NCI-H2171 (cell line): ENCODE measurements around the gene CNGA3.
A peak's percentile ranks its signal among the peaks of the same experiment; 100 is the strongest.
"Not testable (repeated sequence)": the region's sequence is repeated elsewhere in the genome, so short reads cannot be mapped to it uniquely, and the experiment has no call there.

Experiments
- DNase-seq: peaks from one replicate; lab custom pipeline; 2025; lab: John Stamatoyannopoulos, UW

Gene CNGA3

DNA sequence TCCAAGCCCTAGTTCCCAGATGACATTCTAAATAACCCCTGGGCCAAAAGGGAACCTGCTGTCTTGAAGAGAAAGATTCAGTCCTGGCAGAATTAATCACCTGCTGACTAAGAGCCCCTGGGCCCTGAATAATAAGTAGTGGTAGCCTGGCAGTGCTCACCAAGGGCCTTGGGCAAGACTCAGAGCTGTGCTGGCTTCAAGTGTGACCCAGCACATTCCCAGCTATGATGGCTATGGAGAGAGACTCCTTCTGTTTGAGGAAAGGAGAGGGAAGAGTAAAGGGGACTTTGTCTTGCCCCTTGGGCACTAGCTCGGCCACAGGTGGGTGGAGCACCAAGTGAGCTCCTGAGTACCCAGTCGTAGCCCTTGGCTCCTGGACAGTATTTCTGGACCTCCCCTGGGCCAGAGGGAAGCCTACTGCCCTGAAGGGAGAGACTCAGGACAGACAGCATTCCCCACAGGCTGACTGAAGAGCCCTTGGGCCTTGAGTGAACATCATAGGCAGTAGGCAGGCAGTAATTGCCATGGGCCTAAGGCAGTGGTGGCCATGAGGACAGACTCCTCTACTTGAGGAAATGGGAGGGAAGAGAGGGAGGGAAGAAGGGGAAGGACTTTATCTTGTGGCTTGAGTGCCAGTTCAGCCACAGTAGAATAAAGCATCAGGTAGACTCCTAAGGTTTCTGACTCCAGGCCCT, 58.4 kb downstream of the CNGA3 start:
- DNase-seq: no peak

DNA sequence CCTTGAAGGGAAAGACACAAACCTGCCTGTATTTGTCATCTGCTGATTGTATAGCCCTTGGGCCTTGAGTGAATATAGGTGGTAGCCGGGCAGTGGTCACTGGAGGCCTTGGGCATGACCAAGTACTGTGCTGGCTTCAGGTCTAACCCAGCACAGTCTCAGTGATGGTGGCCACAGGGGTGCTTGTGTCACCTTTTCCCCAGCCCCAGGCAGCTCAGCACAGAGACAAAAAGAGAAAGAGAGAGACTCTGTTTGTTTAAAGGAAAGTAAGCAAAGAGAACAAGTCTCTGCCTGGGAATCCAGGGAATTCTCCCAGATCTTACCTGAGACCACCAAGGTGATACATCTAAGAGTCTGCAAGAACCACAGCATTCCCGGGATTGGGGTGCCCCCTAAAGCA, 59.0 kb downstream of the CNGA3 start:
- no peak for DNase-seq

DNA sequence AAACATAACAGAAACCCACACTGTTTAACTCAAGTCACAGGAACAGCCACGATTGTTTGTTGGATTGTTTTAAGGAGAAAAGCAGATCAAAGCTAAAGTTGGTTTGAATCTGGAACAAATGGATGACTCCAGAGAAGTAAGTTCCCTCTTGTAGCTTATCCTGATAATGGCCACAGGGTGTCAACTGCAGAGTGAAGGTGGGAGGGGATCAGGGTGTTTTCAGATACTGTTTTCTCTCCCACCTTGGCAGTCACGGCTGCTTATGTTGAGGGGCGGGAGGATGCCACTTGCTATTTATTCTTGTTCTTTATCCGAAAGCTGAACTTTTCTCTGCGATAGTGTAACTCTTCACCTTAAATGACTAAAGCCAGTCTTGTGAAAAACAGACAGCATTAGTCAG, 61.9 kb downstream of the CNGA3 start:
- DNase-seq: no peak

DNA sequence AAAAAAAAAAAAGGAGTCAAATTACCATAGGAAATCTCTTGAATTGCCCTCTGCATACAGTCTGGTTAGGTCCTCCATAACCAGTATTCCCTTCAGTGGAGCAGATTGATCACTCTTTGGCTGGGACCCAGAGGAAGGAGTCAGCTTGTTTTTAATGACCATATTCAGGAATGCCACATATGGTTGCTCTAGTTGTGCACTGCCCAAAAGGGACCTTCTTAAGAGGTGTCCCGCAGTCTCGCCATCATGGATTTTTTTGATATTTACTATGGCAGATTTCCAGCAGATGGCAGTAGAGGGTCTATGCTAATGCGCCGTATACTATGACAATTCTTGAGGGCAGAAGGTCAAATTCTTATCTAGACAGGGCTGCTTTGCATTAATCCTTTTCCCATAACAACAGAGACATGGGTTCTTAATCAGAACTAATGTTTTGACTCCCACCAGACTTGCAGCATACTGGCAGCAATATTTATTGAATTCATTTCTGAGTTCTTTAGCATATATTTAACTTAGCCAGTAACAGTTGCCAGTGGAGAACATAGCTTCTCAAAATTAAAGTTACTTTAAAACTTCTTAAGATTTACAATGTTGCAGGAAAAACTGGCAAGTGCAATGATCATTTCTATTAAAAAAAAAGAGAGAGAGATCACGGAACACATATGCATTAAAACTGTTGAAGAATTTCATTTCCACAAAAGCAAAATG, 66.6 kb downstream of the CNGA3 start:
- DNase-seq: peak; percentile 72

DNA sequence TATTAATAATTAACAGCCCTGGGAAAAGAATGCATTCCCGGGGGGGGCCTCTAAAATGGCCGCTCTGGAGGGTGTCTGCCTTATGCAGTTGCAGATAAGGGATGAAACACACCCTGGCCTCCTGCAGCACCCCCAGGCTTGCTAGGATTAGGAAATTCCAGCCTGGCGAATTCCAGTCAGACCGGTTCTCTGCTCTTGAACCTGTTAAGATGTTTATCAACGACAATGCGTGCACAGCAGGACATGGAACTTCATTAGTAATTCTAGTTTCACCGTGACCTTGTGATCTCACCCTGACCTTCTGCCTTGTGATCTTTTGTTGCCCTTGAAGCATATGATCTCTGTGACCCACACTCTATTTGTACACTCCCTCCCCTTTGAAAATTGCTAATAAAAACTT, 68.0 kb downstream of the CNGA3 start:
- not testable (repeated sequence) for DNase-seq

DNA sequence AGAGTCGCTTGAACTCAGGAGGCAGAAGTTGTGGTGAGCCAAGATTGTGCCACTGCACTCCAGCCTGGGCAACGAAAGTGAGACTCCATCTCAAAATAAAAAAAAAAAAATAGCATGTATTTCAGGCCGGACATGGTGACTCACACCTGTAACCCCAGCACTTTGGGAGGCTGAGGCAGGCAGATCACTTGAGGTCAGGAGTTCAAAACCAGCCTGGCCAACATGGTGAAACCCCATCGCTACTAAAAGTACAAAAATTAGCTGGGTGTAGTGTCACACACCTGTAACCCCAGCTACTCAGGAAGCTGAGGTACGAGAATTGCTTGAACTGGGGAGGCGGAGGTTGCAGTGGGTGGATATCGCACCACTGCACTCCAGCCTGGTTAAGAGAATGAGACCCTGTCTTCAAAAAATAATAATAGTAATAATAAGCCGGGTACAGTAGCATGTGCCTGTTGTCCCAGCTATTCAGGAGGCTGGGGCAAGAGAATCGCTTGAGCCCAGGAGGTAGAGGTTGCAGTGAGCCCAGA, 69.5 kb downstream of the CNGA3 start:
- not testable (repeated sequence) for DNase-seq

DNA sequence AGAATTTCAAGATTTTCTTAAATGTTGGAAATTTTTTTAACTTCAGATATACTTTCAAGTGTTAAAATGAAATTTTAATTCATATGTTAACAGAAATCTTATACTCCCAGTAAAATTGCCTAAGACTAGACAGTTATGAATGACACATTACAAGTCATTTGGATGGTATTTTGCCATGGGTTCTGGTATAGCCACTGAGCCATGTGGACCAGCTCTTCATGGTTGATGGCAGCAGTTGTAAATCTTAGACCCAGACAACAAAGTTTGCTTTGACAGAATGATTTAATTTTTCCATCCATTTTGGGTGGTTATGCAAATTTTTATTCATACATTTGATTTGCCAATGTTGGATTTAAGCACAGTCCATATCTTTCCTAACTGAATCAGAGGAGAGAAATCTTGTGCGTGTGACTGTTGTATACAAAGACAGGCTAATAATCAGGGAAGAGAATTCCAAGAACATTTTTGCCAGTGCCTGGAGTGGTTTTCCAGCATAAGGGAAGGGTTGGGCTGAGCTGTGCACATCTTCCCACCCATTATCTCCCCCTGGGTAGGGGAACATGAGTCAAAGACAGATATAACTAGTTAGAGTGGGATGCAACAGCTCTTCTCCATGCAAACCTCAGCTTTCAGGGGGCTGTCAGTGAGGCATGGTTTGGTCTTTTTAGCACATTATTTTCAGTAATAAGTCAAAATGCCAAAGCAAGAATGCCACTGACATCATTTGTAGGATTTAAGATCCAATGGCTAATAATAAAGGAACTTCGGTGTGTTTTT, 70.3 kb downstream of the CNGA3 start:
- no peak for DNase-seq

DNA sequence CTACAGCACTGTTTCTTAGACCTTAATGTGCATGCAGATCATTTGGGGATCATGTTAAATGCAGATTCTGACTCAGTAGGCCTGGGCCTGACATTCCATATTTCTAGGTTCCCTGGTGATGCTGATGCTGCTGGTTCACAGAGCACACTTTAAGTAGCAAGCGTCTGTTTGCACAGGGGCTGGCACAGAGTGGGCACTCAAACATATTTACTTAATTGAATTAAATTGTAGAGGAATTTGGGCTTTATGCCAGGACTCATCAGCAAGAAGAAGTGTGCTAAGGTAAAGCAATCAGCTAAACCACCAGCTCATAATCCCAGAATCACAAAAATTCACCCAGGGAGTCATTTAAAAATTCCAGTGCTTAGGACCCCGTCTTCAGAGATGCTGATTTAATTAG, 73.3 kb downstream of the CNGA3 start:
- DNase-seq: no peak

DNA sequence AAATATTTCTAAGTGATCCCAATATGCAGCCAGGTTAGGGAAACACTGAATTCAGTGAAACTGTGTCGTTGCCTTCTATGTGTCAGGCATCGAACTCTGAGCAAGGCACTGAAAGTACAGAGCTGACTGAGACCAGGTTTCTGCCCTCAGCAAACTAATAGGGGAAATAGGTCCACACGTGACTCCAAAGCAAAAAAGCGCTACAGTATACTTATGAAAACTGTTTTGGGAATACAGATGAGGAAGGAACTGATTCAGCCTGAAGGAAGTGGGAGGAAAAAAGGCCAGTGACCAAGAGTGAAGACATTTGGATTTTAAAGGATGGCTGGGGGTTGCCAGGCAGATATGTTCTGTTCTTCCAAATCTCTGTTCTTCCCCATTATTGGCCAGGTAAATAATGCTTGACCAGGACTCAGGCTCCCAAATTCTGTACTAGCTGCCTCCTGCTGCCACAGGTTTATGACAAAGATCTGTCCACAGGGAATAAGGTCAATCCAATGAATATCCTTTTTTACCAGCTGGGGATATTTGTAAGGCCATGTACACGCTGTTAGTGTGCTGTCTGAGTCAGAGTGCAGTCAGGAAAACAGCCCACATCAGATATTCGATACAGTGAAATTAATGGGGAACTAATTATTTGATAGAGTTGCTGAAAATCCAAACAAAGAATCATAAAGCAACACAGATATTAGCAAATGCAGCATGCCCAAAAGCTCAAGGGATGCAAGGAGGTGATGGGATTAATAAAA, 73.9 kb downstream of the CNGA3 start:
- DNase-seq: no peak

DNA sequence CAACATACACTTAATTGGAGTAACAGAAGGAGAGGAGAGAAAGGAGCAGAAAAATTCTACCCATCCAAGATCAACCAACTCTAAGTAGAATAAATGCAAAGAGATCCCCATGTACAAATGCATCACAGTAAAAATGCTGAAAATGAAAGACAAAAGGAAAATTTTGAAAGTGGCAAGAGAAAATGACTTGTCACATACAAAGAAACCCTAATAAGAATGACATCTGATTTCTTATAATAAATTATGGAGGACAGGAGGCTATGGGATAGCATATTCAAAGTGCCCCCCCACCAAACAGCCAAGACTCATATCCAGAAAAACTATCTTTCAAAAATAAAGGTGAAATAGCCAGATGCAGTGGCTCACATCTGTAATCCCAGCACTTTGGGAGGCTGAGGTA, 76.2 kb downstream of the CNGA3 start:
- DNase-seq: no peak

DNA sequence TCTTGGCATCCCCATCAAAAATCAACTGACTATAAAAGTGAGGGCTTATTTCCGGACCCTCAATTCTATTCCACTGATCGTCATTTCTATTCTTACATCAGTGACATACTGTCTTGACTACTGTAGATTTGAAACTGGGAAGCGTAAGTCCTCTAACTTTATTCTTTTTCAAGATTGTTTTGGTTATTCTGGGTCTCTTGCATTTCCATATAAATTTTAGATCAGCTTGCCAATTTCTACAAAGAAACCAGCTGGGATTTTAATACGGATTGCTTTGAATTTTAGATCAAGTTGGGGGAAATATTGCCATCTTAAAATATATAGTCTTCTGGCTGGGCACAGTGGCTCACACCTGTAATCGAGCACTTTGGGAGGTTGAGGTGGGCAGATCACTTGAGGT, 80.5 kb downstream of the CNGA3 start:
- no peak for DNase-seq

DNA sequence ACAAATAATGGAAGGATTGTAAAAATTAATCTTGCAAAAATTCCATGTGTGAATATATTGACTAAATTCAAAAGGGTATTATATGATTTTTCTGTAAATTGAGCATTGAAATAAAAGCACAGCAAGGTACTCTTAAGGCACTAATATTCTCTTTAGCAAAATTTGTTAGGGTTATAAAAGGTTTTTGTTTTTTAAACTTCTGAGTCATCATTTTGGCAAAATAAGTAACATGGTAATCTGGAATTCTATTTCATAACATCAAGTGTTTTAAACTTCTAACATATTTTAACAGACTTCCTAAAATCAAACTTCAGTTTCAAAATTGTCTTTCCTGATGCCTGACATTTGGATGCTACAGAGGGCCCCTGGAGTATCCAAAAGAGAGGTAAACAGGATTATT, 85.9 kb downstream of the CNGA3 start:
- no peak for DNase-seq

DNA sequence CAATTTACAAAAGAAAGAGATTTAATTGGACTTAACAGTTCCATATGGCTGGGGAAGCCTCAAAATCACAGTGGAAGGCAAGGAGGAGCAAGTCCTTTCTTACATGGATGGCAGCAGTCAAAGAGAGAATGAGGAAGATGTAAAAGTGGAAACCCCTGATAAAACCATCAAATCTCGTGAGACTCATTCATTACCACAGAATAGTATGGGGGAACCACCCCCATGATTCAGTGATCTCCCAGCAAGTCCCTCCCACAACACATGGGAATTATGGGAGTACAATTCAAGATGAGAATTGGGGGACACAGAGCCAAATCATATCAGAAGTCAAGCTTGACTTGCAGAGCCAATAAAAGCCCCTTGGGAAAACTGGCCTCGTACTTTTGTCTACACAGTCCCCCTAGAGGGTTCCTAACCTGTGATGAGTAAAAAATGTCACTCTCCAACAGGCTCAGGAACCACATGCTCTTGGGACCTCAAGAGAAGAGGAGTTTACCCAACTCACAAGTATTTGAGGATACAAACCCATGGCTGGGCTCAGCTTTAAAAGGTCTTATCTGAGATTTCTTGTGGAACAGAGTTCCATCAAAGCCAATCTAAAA, 87.2 kb downstream of the CNGA3 start:
- DNase-seq: no peak

DNA sequence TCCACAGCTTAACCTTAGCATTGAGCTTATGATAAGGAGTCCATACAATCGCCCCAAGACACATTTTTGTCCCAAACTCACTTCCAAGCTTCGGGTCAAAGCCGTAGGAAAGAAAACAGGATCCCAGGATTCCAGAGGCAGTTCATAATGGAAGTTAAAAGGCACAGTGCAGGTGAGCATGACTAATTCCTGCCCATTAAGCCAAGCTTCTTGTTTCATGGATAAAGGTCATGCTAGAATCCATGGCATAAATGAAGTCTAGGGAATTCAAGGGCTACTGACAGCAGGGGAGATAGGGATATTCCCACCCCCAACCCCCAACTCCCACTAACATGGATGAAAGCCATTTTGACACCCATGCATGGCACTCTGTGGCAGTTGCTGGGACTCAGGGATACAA, 88.2 kb downstream of the CNGA3 start:
- no peak for DNase-seq

DNA sequence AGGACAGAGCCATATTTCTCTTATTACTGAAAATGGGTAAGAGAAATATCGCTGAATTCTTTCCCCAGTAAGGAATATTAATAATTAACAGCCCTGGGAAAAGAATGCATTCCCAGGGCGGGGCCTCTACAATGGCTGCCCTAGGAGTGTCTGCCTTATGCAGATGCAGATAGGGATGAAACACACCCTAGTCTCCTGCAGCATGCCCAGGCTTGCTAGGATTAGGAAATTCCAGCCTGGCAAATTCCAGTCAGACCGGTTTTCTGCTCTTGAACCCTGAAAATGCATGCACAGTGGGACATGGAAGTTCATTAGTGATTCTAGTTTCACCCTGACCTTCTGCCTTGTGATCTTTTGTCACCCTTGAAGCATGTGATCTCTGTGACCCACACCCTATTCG, 89.4 kb downstream of the CNGA3 start:
- DNase-seq: not testable (repeated sequence)

DNA sequence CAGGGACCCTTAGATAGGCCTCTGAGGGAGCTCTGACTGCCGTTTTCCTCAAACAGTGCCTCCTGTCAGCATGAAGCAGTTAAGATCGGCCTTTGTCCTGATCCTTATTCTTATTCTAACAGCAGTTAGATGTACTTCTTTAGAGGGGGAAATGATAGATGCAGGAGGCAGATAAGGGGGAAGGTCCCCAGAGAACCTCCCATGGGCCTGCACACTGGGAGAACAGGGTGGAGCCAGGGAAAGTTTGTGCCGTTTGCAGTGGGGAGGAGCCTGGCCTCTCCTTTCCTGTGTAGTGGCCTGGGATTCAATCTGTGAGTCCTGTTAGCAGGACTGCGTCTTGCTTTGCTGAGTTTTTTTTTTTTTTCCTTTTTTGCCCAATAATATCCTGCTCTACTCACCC, 90.5 kb downstream of the CNGA3 start:
- DNase-seq: no peak

DNA sequence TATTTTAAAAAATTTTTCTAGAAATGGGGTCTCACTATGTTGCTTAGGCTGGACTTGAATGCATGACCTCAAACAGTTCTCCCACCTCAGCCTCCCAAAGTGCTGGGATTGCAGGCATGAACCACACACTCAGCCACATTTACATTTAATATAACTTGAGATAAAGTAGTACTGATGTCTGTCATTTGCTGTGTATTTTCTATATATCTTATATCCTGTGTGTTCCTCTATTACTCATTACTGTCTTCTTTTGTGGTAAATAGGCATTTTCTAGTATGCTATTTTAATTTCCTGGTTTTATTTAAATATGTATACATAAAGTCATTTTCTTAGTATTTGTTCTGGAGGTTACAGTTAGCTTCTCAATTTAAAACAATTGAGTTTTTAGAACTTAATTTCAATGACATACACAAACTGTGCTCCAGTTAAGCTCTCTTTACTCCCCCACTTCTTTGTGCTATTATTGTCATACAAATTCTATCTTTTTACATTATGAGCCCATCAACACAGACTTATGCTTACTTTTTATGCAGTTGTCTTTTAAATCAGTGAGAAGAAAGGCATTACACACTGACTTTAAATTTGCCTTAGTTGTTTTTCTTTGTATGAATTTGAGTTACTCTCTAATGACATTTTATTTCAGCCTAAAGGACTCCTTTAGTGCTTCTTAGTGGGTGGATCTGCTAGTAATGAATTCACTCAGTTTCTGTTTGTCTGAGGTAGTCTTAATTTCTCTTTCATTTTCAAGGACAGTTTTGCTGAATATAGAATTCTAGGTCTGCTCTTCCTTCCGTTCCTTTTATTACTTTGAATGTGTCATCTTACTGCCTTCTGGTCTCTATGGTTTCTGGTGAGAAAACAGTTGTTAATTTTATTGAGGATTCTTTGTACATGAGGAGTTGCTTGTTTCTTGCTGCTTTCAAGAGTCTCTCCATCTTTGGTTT, 92.2 kb downstream of the CNGA3 start:
- no peak for DNase-seq

DNA sequence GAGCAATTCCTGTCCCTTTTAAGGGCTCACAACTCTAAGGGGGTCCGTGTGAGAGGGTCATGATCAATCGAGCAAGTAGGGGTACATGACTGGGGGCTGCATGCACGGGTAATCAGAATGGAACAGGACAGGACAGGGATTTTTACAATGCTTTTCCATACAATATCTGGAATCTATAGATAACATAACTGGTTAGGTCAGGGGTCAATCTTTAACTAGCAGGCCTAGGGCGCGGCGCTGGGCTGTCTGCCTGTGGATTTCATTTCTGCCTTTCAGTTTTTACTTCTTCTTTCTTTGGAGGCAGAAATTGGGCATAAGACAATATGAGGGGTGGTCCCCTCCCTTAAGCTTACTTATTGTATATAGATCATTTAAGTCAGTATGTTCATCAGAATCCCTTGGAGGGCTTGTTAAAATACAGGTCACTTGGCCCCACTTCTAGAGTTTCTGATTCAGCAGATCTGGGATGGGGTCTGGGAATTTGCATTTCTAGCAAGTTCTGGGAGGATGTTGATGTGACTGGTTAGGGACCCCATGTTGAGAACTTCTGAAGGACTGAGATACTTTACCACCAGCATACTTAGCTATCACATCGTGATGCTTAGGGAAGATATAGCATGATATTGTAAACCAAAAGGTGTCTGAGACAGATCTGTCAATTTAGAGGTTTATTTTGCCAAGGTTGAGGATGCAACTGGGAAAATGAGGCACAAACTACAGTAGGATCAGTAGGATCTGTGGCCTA, 95.6 kb downstream of the CNGA3 start:
- DNase-seq: no peak

DNA sequence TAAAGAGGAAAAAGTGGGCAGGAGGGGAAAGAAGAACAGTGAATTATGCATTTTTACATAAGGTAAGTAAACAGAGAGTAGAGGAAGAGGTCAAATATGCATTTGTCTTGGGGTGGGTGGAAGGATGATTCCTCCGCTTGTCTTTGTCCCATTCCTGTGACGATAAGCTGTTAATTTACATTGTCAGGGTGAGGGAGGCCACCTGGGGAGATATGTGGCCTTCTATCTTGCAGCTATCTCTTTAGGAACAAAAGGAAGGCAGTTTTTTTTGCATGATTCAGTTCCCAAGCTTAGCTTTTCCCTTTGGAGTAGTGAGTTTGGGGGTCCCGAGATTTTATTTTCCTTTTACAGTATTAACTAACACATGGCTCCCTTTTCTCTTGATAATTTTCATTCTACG, 96.2 kb downstream of the CNGA3 start:
- no peak for DNase-seq
